Smooth muscle cell (in vitro differentiated cells): Measurements from ENCODE around the gene ICAM4. TPM values are rescaled to one million over a fixed set of nuclear protein-coding genes. Genes with fewer than 3 reads are reported as not detected.

Experiments used
- polyA plus RNA-seq: library from polyadenylated mRNA; unstranded; fragments of >200 nt; fragmentation: Nextera tagmentation; extraction: Ambion mirVana; gene quantifications from 2 replicates; pipeline ENCODE4 v1.2.1, GENCODE V29; 2016
- small RNA-seq: library from RNA; depleted of rRNA; stranded (forward); fragments of <200 nt; gene quantifications from one replicate; pipeline ENCODE3, GENCODE V24; 2014
- total RNA-seq: library from RNA; depleted of rRNA; stranded (reverse); fragments of >200 nt; gene quantifications from 2 replicates; pipeline ENCODE4 v1.2.3, GENCODE V29; 2014

ICAM4 gene
- total and polyA plus RNA-seq, 2 experiments from 2014 or later: 1.9 to 3.4 TPM

Small RNA genes lying within 50 kb of the gene (small RNA-seq; reads per million reads assigned to genes)
- gene AC011511.1 (not detected), gene AC011511.4 (not detected)

Other genes with a start within 250 kb of the ICAM4 start
- gene SHFL, start 200.6 kb upstream of the ICAM4 start, total RNA-seq: 13.7 and 15.6 TPM in 2 replicates
- gene SHFL, start 200.6 kb upstream of the ICAM4 start, polyA plus RNA-seq: 22.6 and 28.7 TPM in 2 replicates
- 3.5 and 5.5 TPM in 2 replicates for gene ANGPTL6, start 184.3 kb upstream of the ICAM4 start, total RNA-seq
- gene ANGPTL6, start 184.3 kb upstream of the ICAM4 start, polyA plus RNA-seq: 7.2 and 8.6 TPM in 2 replicates
- gene PPAN, start 180.6 kb upstream of the ICAM4 start, total RNA-seq: 9.7 and 11.1 TPM in 2 replicates
- 22.6 and 25.6 TPM in 2 replicates for gene PPAN, start 180.6 kb upstream of the ICAM4 start, polyA plus RNA-seq
- gene P2RY11, start 175.3 kb upstream of the ICAM4 start, total RNA-seq: 1.5 and 2.0 TPM in 2 replicates
- gene P2RY11, start 175.3 kb upstream of the ICAM4 start, polyA plus RNA-seq: 3.8 and 9.7 TPM in 2 replicates
- gene EIF3G, start 167.1 kb upstream of the ICAM4 start, total RNA-seq: 138 and 164 TPM in 2 replicates
- 185 and 196 TPM in 2 replicates for gene EIF3G, start 167.1 kb upstream of the ICAM4 start, polyA plus RNA-seq
- gene DNMT1, start 92.0 kb upstream of the ICAM4 start, total RNA-seq: 37.6 and 39.5 TPM in 2 replicates
- gene DNMT1, start 92.0 kb upstream of the ICAM4 start, polyA plus RNA-seq: 56.7 and 78.4 TPM in 2 replicates
- gene S1PR2, start 55.6 kb upstream of the ICAM4 start, total RNA-seq: 6.4 and 9.8 TPM in 2 replicates
- 6.5 and 7.4 TPM in 2 replicates for gene S1PR2, start 55.6 kb upstream of the ICAM4 start, polyA plus RNA-seq
- gene MRPL4, start 34.7 kb upstream of the ICAM4 start, total RNA-seq: 36.4 and 47.8 TPM in 2 replicates
- gene MRPL4, start 34.7 kb upstream of the ICAM4 start, polyA plus RNA-seq: 63.5 and 72.1 TPM in 2 replicates
- 4.6 and 10.4 TPM in 2 replicates for gene ICAM1, start 15.8 kb upstream of the ICAM4 start, total RNA-seq
- 9.2 and 9.7 TPM in 2 replicates for gene ICAM1, start 15.8 kb upstream of the ICAM4 start, polyA plus RNA-seq
- 1.9 and 4.0 TPM in 2 replicates for gene ICAM5, start 3.0 kb downstream of the ICAM4 start, total RNA-seq
- 4.4 and 6.4 TPM in 2 replicates for gene ICAM5, start 3.0 kb downstream of the ICAM4 start, polyA plus RNA-seq
- gene ZGLP1, start 22.9 kb downstream of the ICAM4 start, total RNA-seq: 2.9 TPM in 1 of 2 replicates, not detected in the other
- 4.8 and 6.1 TPM in 2 replicates for gene ZGLP1, start 22.9 kb downstream of the ICAM4 start, polyA plus RNA-seq
- 7.6 and 15.3 TPM in 2 replicates for gene FDX2, start 29.1 kb downstream of the ICAM4 start, total RNA-seq
- gene FDX2, start 29.1 kb downstream of the ICAM4 start, polyA plus RNA-seq: 39.1 and 46.0 TPM in 2 replicates
- gene RAVER1, start 46.6 kb downstream of the ICAM4 start, total RNA-seq: 8.3 and 18.3 TPM in 2 replicates
- gene RAVER1, start 46.6 kb downstream of the ICAM4 start, polyA plus RNA-seq: 35.5 and 43.0 TPM in 2 replicates
- 4.5 and 6.5 TPM in 2 replicates for gene ICAM3, start 52.7 kb downstream of the ICAM4 start, total RNA-seq
- 29.3 and 31.3 TPM in 2 replicates for gene ICAM3, start 52.7 kb downstream of the ICAM4 start, polyA plus RNA-seq
- 52.5 and 53.1 TPM in 2 replicates for gene TYK2, start 93.6 kb downstream of the ICAM4 start, total RNA-seq
- 90.8 and 98.4 TPM in 2 replicates for gene TYK2, start 93.6 kb downstream of the ICAM4 start, polyA plus RNA-seq
- 98.4 and 103 TPM in 2 replicates for gene CDC37, start 116.6 kb downstream of the ICAM4 start, total RNA-seq
- 186 and 198 TPM in 2 replicates for gene CDC37, start 116.6 kb downstream of the ICAM4 start, polyA plus RNA-seq
- gene PDE4A, start 133.6 kb downstream of the ICAM4 start, total RNA-seq: 2.7 and 3.3 TPM in 2 replicates
- 12.3 and 16.4 TPM in 2 replicates for gene PDE4A, start 133.6 kb downstream of the ICAM4 start, polyA plus RNA-seq
- 24.9 and 39.3 TPM in 2 replicates for gene KEAP1, start 216.4 kb downstream of the ICAM4 start, total RNA-seq
- gene KEAP1, start 216.4 kb downstream of the ICAM4 start, polyA plus RNA-seq: 53.1 and 60.4 TPM in 2 replicates
- gene S1PR5, start 230.5 kb downstream of the ICAM4 start, total RNA-seq: 5.3 and 6.3 TPM in 2 replicates
- 6.8 and 9.0 TPM in 2 replicates for gene S1PR5, start 230.5 kb downstream of the ICAM4 start, polyA plus RNA-seq